HG03159 (cell line): ENCODE results near the gene COCH.
"Not testable (repeated sequence)": the region's sequence is repeated elsewhere in the genome, so short reads cannot be mapped to it uniquely, and the experiment has no call there.

ENCODE experiments used
- ATAC-seq: cut with Tn5 transposase; IDR thresholded peaks from one replicate; pipeline ENCODE4 v1.9.1; 2021; ENCODE audit warnings: mild to moderate bottlenecking, moderate library complexity; ENCODE audit not compliant: unreplicated experiment

Gene COCH

DNA sequence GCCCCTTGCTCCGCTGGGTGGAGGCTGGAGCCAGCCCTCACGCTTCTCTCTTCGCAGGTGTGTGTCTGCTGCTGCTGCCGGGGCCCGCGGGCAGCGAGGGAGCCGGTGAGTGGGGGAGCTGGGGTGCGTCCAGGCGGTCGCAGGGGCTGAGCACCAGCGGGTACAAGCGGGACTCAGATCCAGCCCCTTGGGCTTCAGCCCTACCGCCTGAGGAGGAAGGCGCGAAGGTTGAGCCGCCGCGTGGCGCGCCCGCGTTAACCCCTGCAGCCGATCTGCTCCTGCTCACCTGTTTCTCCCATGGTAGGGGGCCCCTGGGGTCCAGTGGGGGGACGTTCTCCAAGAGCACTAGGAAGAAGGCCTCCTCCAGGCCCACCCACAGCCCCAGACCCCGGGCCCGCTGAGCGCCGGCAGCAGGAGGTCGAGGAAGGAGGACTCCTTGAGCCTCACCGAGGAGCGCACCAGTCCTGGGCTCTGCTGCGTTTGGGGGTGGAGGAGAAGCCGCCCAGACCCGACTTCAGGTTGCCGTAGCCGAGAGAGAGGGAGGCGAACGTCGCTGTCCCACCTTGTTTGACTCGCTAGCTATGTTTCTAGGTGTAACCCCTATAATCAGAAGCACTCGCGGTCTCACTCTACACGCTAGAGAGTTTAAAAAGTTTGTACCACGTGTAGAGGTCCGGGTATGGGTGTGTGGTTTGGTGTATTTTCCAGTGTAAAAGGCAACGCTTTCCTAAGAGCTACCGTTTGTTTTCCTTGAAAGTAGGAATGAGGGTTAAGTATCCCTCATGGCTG, 834 bp downstream of the COCH start:
- peak; percentile 35 for ATAC-seq

GRCh38 chr14:30875788-30876053, 1.4 kb downstream of the COCH start:
- no peak for ATAC-seq

- ATAC-seq, result no peak
Observed at GRCh38 chr14:30876692-30877091, 2.3 kb downstream of the COCH start.

GRCh38 chr14:30882431-30882830, 8.1 kb downstream of the COCH start:
- ATAC-seq, result no peak

DNA sequence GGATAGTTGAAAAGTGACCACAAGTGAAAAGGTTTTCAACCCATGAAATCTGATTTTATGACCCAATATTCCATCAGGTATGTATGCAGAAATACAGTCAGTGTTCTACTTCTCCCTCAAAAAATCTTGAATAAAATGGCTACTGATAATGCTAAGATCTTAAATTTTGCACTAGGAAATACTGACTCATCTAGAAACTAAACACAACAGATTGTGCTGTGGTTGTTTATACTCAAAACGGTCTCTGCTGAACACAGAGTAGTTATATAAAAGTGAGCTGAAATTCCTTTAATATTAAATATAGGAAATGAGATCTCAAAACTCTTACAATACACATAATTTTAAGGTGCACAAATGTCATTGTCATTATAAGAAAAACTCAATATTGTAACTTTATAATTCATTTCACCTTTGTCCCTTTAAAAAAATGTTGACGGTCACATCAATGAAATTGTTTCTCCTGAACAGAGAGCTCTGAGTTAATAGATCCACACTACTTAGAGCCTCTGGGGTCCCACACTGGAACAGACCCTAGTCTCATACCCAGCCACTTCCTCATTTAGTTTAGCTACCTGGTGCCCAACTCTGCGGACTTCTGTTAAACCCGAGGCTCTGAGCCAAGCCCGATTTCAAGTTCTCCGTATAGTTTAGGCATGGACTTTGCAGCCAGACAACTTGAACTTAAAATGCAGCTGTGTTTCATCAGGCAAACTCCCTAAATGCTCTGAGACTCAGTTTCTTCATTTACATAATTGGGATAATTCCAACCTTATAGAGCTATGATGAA, 9.3 kb downstream of the COCH start:
- no peak for ATAC-seq

- no peak for ATAC-seq
Observed at GRCh38 chr14:30884901-30885300, 10.5 kb downstream of the COCH start.

DNA sequence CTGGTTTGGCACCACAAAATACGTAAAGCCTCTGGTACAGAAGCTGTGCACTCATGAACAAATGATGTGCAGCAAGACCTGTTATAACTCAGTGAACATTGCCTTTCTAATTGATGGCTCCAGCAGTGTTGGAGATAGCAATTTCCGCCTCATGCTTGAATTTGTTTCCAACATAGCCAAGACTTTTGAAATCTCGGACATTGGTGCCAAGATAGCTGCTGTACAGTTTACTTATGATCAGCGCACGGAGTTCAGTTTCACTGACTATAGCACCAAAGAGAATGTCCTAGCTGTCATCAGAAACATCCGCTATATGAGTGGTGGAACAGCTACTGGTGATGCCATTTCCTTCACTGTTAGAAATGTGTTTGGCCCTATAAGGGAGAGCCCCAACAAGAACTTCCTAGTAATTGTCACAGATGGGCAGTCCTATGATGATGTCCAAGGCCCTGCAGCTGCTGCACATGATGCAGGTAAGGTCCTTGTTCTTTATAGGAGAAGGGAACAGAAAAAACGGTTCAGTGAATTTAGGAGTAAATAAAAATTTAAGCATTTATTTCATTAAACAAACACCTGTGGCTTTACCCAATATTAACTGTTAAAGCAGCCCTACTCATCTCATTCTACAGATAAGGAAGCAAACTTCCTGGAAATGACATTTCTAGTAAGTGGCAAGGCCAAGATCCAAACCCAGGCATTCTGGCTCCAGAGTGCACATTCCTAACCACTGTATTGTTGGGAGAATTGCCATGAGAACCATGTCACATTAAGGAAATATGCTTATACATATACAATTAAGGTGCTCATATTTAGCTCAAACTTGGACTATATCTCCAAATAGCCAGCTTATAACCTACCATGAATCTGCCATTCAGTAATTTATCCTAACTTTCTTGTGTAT, 11.7 kb downstream of the COCH start:
- ATAC-seq, result no peak

DNA sequence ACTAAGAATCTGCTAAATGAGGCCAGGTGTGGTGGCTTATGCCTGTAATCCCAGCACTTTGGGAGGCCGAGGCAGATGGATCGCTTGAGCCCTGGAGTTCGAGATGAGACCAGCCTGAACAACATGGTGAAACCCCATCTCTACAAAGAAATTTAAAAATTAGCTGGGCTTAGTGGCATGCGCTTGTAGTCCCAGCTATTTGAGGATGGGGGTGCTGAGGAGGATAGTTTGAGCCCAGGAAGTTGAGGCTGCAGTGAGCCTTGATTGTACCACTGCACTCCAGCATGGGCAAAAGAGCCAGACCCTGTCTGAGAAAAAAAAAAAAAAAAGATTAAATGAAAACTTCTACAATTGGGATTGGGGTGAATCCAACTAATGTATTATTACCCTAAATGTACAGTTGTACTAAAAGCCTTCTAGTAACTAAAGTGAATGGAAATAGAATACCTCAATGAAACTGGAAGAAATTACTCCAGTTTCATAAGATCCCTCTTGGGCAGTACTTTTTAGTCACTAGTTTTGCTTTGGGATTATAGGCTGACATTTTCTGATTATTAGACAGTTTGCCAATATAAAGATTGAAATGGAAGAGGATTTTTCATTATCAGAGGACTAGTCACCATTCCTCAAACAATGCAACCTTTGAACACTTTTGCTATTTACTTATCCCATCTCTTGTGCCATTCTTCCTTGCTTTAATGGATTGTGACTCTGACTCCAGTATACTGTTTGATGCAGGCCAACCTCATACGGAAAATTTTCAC, 14.3 kb downstream of the COCH start:
- ATAC-seq, result no peak

DNA sequence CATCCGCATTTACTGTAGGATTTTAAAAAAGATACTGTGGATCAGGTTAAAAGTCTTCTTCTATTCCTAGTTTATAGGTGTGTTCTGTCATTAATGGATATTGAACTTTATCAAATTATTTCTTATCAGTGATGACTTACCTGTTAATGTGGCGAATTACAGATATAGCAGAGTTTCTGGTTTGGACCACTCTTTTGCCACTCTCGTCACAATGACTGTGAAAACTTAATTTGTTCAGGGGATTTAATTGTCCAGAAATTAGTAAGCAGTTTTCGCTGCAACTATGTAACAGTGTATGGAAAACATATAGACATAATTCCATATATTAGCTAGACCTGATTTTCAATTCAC, 14.9 kb downstream of the COCH start:
- ATAC-seq, result no peak

DNA sequence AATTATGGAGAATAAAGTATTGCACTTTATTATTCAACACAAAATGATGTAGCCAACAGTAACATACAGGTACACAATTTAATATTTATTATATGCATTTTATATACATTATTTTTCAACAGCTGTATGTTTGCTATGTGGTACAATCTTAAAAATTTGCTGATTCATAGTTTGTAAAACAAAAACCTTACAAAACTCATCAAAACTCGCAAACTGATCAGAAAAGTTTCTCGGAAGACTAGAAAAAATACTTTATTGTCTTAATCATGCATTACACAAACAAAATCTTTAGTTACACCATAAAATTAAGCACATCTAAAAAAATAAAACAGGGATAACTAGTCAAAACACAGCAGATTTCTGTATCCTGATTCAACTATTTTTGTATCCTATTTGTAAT, 19.5 kb downstream of the COCH start:
- no peak for ATAC-seq

GRCh38 chr14:30894923-30895515, 20.7 kb downstream of the COCH start:
- no peak for ATAC-seq

GRCh38 chr14:30896435-30896834, 22.1 kb downstream of the COCH start:
- ATAC-seq, result no peak

DNA sequence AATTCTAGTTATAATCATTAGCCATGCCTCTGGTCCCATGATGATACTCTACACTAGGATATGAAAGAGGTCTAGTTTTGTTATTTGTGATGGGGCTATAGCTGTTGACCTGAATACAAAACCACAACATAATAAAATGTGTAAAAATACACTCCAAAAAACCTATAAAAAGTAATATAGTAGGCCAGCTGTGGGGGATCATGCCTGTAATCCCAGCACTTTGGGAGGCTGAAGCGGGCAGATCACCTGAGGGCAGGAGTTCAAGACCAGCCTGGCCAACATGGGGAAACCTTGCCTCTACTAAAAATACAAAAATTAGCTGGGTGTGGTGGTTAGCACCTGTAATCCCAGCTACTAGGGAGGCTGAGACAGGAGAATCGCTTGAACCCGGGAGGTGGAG, 22.8 kb downstream of the COCH start:
- not testable (repeated sequence) for ATAC-seq

- ATAC-seq, result no peak
Observed at GRCh38 chr14:30903285-30904124, 29.1 kb downstream of the COCH start.

GRCh38 chr14:30906752-30907658, 32.6 kb downstream of the COCH start:
- no peak for ATAC-seq

DNA sequence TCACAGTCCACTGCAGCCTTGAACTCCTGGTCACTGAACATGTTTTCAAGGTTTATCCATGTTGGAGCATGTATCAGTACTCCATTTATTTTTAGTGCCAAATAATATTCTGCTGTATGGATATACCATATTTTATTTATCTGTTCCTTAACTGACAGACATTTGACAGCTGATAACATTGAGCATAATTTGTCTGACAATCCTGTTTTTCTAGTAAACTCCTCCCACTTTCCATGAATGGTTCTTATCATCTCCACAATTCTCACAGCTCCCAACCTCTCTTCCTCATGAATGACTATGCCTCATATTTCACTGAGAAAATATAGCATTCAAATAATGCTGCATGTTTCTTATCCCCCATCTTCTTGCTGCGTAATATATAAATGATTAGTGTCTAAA, 33.3 kb downstream of the COCH start:
- no peak for ATAC-seq

GRCh38 chr14:30908826-30909225, 34.5 kb downstream of the COCH start:
- ATAC-seq, result no peak

GRCh38 chr14:30914812-30915211, 40.5 kb downstream of the COCH start:
- no peak for ATAC-seq

GRCh38 chr14:30915596-30915995, 41.2 kb downstream of the COCH start:
- no peak for ATAC-seq
